Measurements from ENCODE around the gene TAF8. TPM values are rescaled to one million over a fixed set of nuclear protein-coding genes. Genes with fewer than 3 reads are reported as not detected.
A peak's percentile ranks its signal among the peaks of the same experiment; 100 is the strongest.

Gene TAF8
- total and polyA plus RNA-seq, 12 donors = 10.1 to 83.7 (median 22.9) TPM

DNA sequence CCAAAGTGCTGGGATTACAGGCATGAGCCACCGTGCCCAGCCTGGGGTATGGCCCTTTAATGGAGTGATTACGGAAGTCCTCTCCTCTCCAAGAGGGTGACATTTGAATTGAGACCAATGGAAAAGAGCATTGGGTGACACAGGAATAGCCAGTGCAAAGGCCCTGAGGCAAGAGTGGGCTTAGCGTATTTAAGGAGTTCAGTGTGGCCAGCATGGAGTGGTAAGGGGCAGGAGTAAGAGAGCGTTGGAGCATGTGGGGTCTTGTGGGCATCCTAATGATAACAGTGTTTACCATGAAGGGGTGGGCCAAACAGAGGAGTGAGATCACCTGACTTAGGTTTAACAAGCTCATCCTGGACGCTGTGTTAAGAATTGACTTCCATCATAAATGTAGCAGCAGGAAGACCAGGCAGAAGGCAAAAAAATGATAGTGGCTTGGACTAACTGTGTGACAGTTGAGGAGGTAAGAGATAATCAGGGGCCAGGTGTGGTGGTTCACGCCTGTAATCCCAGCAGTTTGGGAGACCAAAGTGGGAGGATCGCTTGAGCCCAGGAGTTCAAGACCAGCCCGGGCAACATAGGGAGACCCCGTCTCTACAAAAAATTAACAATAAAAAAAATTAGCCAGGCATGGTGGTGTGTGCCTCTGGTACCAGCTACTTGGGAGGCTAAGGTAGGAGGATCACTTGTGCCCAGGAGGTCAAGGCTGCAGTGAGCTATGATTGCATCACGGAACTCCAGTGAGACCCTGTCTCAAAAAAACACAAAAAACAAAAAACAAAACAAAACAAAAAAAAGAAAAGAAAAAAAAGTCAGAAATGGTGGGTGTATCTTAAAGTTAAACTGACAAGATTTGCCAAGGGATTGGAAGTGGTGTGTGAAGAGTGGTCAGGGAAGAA is 40.7 kb downstream of the TAF8 start:
- no peak overlapping the region for H3K27ac ChIP-seq
- TF ChIP-seq POLR2A (IDR thresholded peaks at IDR 0.05) = no peak
- TF ChIP-seq, protein P1, sequence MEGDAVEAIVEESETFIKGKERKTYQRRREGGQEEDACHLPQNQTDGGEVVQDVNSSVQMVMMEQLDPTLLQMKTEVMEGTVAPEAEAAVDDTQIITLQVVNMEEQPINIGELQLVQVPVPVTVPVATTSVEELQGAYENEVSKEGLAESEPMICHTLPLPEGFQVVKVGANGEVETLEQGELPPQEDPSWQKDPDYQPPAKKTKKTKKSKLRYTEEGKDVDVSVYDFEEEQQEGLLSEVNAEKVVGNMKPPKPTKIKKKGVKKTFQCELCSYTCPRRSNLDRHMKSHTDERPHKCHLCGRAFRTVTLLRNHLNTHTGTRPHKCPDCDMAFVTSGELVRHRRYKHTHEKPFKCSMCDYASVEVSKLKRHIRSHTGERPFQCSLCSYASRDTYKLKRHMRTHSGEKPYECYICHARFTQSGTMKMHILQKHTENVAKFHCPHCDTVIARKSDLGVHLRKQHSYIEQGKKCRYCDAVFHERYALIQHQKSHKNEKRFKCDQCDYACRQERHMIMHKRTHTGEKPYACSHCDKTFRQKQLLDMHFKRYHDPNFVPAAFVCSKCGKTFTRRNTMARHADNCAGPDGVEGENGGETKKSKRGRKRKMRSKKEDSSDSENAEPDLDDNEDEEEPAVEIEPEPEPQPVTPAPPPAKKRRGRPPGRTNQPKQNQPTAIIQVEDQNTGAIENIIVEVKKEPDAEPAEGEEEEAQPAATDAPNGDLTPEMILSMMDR (IDR thresholded peaks at IDR 0.05) = no peak
- WGBS, 4 donors = 85 to 93% (median 92%) methylated on average over 10 of the region's 10 CpGs

DNA sequence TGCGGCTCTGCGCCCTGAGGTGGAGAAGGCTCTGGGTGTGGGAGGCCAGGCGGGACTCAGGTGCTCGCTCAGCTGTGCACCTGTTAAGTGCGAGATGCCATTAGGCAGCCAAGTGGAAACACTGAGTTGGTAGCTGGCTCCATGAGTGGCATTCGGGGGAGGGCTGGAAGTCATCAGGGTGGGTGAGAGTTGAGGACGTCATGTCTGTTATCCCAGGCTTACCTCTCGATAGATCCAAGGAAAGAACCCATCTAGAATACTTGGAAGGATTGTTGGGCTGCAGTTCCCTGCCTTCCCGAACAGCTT is 41.3 kb downstream of the TAF8 start:
- no peaks in the 10 kb centered on the region for H3K27me3 ChIP-seq
- no peak overlapping the region for H3K27ac ChIP-seq
- WGBS, 4 donors = 88 to 96% (median 94%) methylated on average over 9 of the region's 9 CpGs
- no peak overlapping the region for H3K4me3 ChIP-seq
- no peaks in the 10 kb centered on the region for H3K9me3 ChIP-seq (replicated peaks in 1 of 3)
- intact Hi-C loops (cut with DNase I) = no loop called here
- H3K36me3 ChIP-seq (replicated peaks in 1 of 2) = no peaks in the 10 kb centered on the region
- DNase-seq = no peak
- TF ChIP-seq, protein P1 (IDR thresholded peaks at IDR 0.05) = no peak
- no peak for TF ChIP-seq POLR2A (IDR thresholded peaks at IDR 0.05)
- H3K4me1 ChIP-seq (replicated peaks in 1 of 2) = peaks cover 6 to 8% of the 10 kb centered on the region in 2 donors

More for the DNA sequence above, 40.7 kb downstream of the TAF8 start:
- Histone ChIP-seq H3K4me1 (replicated peaks in 1 of 2) (peaks cover 6 to 8% of the 10 kb centered on the region in 2 donors), H3K27me3 (no peaks in the 10 kb centered on the region), H3K4me3 (no peak overlapping the region), H3K36me3 (replicated peaks in 1 of 2) (no peaks in the 10 kb centered on the region), H3K9me3 (replicated peaks in 1 of 3) (no peaks in the 10 kb centered on the region)
- intact Hi-C loops (cut with DNase I) = no loop called here
- no peak for DNase-seq

- Histone ChIP-seq H3K27me3 (no peaks in the 10 kb centered on the region), H3K27ac (peak overlapping the region in 2 of 5 donors; percentile 44 to 55)
- intact Hi-C loops (cut with DNase I) = no loop called here
Measured at GRCh38 chr6:42093582-42094329, 43.4 kb downstream of the TAF8 start.

DNA sequence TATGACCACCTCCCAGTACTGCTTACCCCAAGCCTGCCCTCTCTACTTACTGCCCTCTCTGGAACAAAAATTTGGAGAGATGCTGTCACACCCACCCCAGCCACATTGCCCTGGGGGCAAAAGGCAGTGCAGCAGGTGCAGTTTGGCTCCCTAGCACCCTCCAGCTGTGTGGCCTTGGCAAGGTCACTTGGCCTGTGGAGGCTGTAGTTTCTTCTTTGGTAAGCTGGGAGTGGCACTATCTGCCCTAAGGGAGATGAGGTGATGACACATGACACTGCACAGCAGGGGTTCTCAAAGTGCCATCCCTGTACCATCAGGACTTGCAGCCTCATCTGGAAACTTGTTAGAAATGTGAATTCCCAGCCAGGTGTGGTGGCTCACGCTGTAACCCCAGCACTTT is 44.8 kb downstream of the TAF8 start:
- TF ChIP-seq POLR2A (IDR thresholded peaks at IDR 0.05) = no peak
- TF ChIP-seq, protein P1 (IDR thresholded peaks at IDR 0.05) = no peak
- intact Hi-C loops (cut with DNase I) = no loop called here
- no peaks in the 10 kb centered on the region for H3K27me3 ChIP-seq
- no peaks in the 10 kb centered on the region for H3K9me3 ChIP-seq (replicated peaks in 1 of 3)
- no peaks in the 10 kb centered on the region for H3K36me3 ChIP-seq (replicated peaks in 1 of 2)
- no peak overlapping the region for H3K27ac ChIP-seq
- no peak for DNase-seq
- WGBS, 4 donors = 94 to 100% (median 100%) methylated on average over 1 of the region's 1 CpG
- no peak overlapping the region for H3K4me3 ChIP-seq
- H3K4me1 ChIP-seq (replicated peaks in 1 of 2) = peaks cover 18 to 19% of the 10 kb centered on the region in 2 donors

More at GRCh38 chr6:42093582-42094329, 43.4 kb downstream of the TAF8 start:
- no peak overlapping the region for H3K4me3 ChIP-seq
- 44 to 58% (median 46%) methylated on average over 10 of the region's 10 CpGs for WGBS, 4 donors
- no peaks in the 10 kb centered on the region for H3K9me3 ChIP-seq (replicated peaks in 1 of 3)
- DNase-seq = peak in 6 of 7 donors; percentile 53 to 72 (median 68)
- H3K4me1 ChIP-seq (replicated peaks in 1 of 2) = peaks cover 6 to 8% of the 10 kb centered on the region in 2 donors
- no peaks in the 10 kb centered on the region for H3K36me3 ChIP-seq (replicated peaks in 1 of 2)
- TF ChIP-seq, protein P1 (IDR thresholded peaks at IDR 0.05) = no peak
- TF ChIP-seq POLR2A (IDR thresholded peaks at IDR 0.05) = no peak
